ENCODE results near the gene VSIG2.

Gene VSIG2

DNA sequence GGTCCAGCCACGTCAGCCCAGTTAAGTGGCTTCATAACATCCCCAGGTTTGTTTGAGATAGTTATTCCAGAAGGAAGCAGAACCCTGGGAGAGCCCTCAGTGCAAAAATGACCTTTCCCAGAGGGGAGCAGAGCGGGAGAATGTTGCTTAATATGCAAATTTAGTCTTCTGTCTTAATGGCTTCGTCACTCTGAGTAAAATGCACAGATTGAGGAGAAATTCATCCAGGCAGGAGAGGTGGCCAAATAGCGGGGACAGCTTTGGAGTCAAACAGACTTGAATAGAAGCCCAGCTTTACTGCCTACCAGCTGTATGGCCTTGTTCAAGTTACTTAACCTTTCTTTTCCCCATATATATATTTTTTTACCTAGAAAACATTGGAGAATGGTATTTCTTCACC, 24.6 kb downstream of the VSIG2 start:
- Histone ChIP-seq H3K23ac (ENCODE audit: low read length in 2 of 2) (no peak overlapping the region), H3K4me1 (ENCODE audit: control insufficient read depth, insufficient read depth, low read depth, low read length) (peaks cover 9% of the 10 kb centered on the region), H2AK5ac (ENCODE audit: low read length, severe bottlenecking) (no peak overlapping the region), H3K27me3 (ENCODE audit: control insufficient read depth in 1 of 2, insufficient read depth in 1 of 2, low read length in 2 of 2) (peaks cover 48 to 71% of the 10 kb centered on the region in 2 experiments), H3K4me2 (ENCODE audit: low read length, poor library complexity, severe bottlenecking) (no peak overlapping the region), H2BK5ac (ENCODE audit: low read depth, low read length, poor library complexity, severe bottlenecking) (no peak overlapping the region), H3K36me3 (ENCODE audit: control insufficient read depth in 1 of 2, insufficient read depth in 2 of 2, low read depth in 1 of 2, low read length in 2 of 2) (no peaks in the 10 kb centered on the region), H4K91ac (ENCODE audit: low read length) (no peak overlapping the region), H3K9me3 (ENCODE audit: control insufficient read depth, low read length) (no peaks in the 10 kb centered on the region), H3K14ac (ENCODE audit: low read length in 2 of 2) (no peak overlapping the region), H3K4ac (ENCODE audit: low read depth in 1 of 2, low read length in 2 of 2) (no peak overlapping the region), H3K4me3 (ENCODE audit: insufficient read depth in 1 of 2, low read depth in 1 of 2, low read length in 2 of 2) (no peak overlapping the region), H3K27ac (ENCODE audit: low read length, poor library complexity, severe bottlenecking) (no peak overlapping the region), H3K79me1 (replicated peaks; ENCODE audit: low read length, poor library complexity, severe bottlenecking) (no peaks in the 10 kb centered on the region), H3K18ac (ENCODE audit: low read depth in 1 of 2, low read length in 2 of 2) (no peak overlapping the region), H3K9ac (ENCODE audit: low read length) (no peak overlapping the region), H4K8ac (ENCODE audit: low read length) (no peak overlapping the region), H2BK15ac (ENCODE audit: low read depth, poor library complexity, severe bottlenecking) (no peak overlapping the region), H2AFZ (ENCODE audit: low read depth, low read length) (no peak overlapping the region), H2BK120ac (ENCODE audit: low read depth, low read length) (no peak overlapping the region), H2BK12ac (ENCODE audit: low read length in 2 of 2) (no peak overlapping the region)
- WGBS: 69% methylated on average over 4 of the region's 4 CpGs
- DNase-seq: no peak

DNA sequence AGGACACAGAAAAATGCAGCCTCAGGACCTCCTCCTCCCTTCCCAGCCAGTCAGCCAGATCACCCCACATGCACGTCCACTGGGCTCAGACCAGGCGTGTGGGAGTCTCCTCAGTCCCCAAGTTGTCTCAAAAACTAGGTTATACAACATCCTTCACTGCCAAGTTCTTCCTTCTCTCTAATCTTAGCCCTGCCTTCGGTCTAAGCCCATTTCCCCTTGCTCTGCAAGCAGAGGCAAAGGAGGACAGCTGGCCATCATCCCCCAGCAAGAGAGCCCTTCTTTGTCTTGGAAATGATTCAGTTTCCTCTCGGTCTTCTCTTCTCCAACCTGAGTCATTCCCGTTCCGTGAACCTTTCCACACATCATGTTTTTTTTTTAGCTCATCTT, 26.3 kb downstream of the VSIG2 start:
- Histone ChIP-seq H2BK12ac (ENCODE audit: low read length in 2 of 2) (no peak overlapping the region), H3K4me1 (ENCODE audit: control insufficient read depth, insufficient read depth, low read depth, low read length) (peaks cover 9% of the 10 kb centered on the region), H2BK15ac (ENCODE audit: low read depth, poor library complexity, severe bottlenecking) (no peak overlapping the region), H3K79me1 (replicated peaks; ENCODE audit: low read length, poor library complexity, severe bottlenecking) (no peaks in the 10 kb centered on the region), H3K4ac (ENCODE audit: low read depth in 1 of 2, low read length in 2 of 2) (no peak overlapping the region), H3K14ac (ENCODE audit: low read length in 2 of 2) (no peak overlapping the region), H4K8ac (ENCODE audit: low read length) (no peak overlapping the region), H3K27me3 (ENCODE audit: control insufficient read depth in 1 of 2, insufficient read depth in 1 of 2, low read length in 2 of 2) (peaks cover 59 to 78% of the 10 kb centered on the region in 2 experiments), H3K4me2 (ENCODE audit: low read length, poor library complexity, severe bottlenecking) (no peak overlapping the region), H3K18ac (ENCODE audit: low read depth in 1 of 2, low read length in 2 of 2) (no peak overlapping the region), H2AFZ (ENCODE audit: low read depth, low read length) (no peak overlapping the region), H3K9ac (ENCODE audit: low read length) (no peak overlapping the region), H3K23ac (ENCODE audit: low read length in 2 of 2) (no peak overlapping the region), H3K36me3 (ENCODE audit: control insufficient read depth in 1 of 2, insufficient read depth in 2 of 2, low read depth in 1 of 2, low read length in 2 of 2) (no peaks in the 10 kb centered on the region), H3K27ac (ENCODE audit: low read length, poor library complexity, severe bottlenecking) (no peak overlapping the region), H3K4me3 (ENCODE audit: insufficient read depth in 1 of 2, low read depth in 1 of 2, low read length in 2 of 2) (no peak overlapping the region), H2BK5ac (ENCODE audit: low read depth, low read length, poor library complexity, severe bottlenecking) (no peak overlapping the region), H3K9me3 (ENCODE audit: control insufficient read depth, low read length) (no peaks in the 10 kb centered on the region), H2AK5ac (ENCODE audit: low read length, severe bottlenecking) (no peak overlapping the region), H4K91ac (ENCODE audit: low read length) (no peak overlapping the region), H2BK120ac (ENCODE audit: low read depth, low read length) (no peak overlapping the region)
- DNase-seq: no peak
- 31% methylated on average over 6 of the region's 6 CpGs for WGBS

DNA sequence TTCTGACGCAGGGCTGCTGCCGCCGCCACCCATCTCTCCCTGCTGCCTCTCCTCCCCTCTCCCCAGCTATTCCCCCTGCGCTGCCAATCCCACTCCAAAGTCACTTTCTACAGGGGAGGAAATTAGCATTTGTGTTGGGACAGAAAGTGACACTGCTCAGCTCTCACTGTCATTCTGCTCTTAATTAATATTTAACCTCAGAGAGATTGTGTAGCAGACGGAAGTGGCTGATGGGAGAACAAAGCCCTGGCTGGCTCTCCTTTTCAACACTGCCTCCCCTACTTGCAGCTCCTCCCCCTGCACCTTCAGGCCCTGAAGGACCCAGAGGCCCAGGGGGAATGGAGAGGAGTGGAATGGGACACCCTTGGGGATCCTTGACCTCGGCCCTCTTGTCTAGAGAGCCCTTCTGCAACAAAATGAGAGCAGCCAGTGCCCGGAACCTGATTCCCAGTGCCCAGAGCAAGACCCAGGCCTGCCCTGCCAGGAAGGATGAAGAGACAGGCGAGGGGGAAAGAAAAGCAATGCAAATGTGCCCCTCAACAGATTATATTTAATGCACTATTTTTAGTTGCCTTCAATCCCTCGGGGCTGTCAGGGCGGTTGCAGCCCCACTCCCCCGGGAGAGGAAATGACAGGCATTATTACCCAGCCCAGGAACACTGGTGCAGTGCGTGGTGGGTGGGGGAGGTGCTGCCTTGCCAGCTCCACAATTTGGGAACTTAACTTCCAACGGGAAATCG, 26.9 kb downstream of the VSIG2 start:
- no peak overlapping the region for H3K4ac ChIP-seq (ENCODE audit: low read depth in 1 of 2, low read length in 2 of 2)
- no peaks in the 10 kb centered on the region for H3K36me3 ChIP-seq (ENCODE audit: control insufficient read depth in 1 of 2, insufficient read depth in 2 of 2, low read depth in 1 of 2, low read length in 2 of 2)
- no peaks in the 10 kb centered on the region for H3K79me1 ChIP-seq (replicated peaks; ENCODE audit: low read length, poor library complexity, severe bottlenecking)
- no peak overlapping the region for H3K27ac ChIP-seq (ENCODE audit: low read length, poor library complexity, severe bottlenecking)
- no peak overlapping the region for H3K18ac ChIP-seq (ENCODE audit: low read depth in 1 of 2, low read length in 2 of 2)
- H3K9me3 ChIP-seq (ENCODE audit: control insufficient read depth, low read length): no peaks in the 10 kb centered on the region
- H3K9ac ChIP-seq (ENCODE audit: low read length): no peak overlapping the region
- no peak overlapping the region for H4K91ac ChIP-seq (ENCODE audit: low read length)
- peaks cover 9% of the 10 kb centered on the region for H3K4me1 ChIP-seq (ENCODE audit: control insufficient read depth, insufficient read depth, low read depth, low read length)
- no peak overlapping the region for H2BK5ac ChIP-seq (ENCODE audit: low read depth, low read length, poor library complexity, severe bottlenecking)
- DNase-seq: no peak
- H3K14ac ChIP-seq (ENCODE audit: low read length in 2 of 2): no peak overlapping the region
- no peak overlapping the region for H3K23ac ChIP-seq (ENCODE audit: low read length in 2 of 2)
- no peak overlapping the region for H2BK15ac ChIP-seq (ENCODE audit: low read depth, poor library complexity, severe bottlenecking)
- H2AFZ ChIP-seq (ENCODE audit: low read depth, low read length): no peak overlapping the region
- H4K8ac ChIP-seq (ENCODE audit: low read length): no peak overlapping the region
- H3K4me2 ChIP-seq (ENCODE audit: low read length, poor library complexity, severe bottlenecking): no peak overlapping the region
- H3K27me3 ChIP-seq (ENCODE audit: control insufficient read depth in 1 of 2, insufficient read depth in 1 of 2, low read length in 2 of 2): peaks cover 65 to 79% of the 10 kb centered on the region in 2 experiments
- no peak overlapping the region for H2AK5ac ChIP-seq (ENCODE audit: low read length, severe bottlenecking)
- H2BK12ac ChIP-seq (ENCODE audit: low read length in 2 of 2): no peak overlapping the region
- 31% methylated on average over 12 of the region's 14 CpGs for WGBS
- H3K4me3 ChIP-seq (ENCODE audit: insufficient read depth in 1 of 2, low read depth in 1 of 2, low read length in 2 of 2): no peak overlapping the region
- H2BK120ac ChIP-seq (ENCODE audit: low read depth, low read length): no peak overlapping the region

DNA sequence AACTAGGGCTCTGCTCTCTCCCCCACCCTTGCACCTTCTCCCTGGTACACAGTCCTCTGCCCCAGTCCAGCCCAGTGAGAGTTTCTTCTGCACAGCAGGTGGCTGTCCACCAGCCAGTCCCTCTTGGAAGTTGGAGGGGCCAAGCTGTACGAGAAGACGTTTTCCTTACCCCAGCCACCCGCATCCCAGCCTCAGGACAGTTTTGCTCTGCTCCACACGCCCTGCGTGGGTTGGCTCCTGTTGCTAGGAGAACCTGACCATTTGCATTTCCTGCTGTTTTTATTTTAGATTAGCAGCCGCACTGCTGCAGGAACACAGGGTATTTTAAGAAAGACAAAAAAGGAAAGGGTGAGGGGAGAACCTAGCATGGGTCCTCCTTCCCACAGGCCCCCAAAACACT, 29.9 kb downstream of the VSIG2 start:
- DNase-seq: no peak
- no peaks in the 10 kb centered on the region for H3K9me3 ChIP-seq (ENCODE audit: control insufficient read depth, low read length)
- no peak overlapping the region for H2AFZ ChIP-seq (ENCODE audit: low read depth, low read length)
- no peak overlapping the region for H2BK15ac ChIP-seq (ENCODE audit: low read depth, poor library complexity, severe bottlenecking)
- no peak overlapping the region for H3K4ac ChIP-seq (ENCODE audit: low read depth in 1 of 2, low read length in 2 of 2)
- no peak overlapping the region for H3K14ac ChIP-seq (ENCODE audit: low read length in 2 of 2)
- H2BK120ac ChIP-seq (ENCODE audit: low read depth, low read length): no peak overlapping the region
- H3K4me2 ChIP-seq (ENCODE audit: low read length, poor library complexity, severe bottlenecking): no peak overlapping the region
- no peak overlapping the region for H3K9ac ChIP-seq (ENCODE audit: low read length)
- no peak overlapping the region for H3K23ac ChIP-seq (ENCODE audit: low read length in 2 of 2)
- no peak overlapping the region for H2BK5ac ChIP-seq (ENCODE audit: low read depth, low read length, poor library complexity, severe bottlenecking)
- no peak overlapping the region for H3K18ac ChIP-seq (ENCODE audit: low read depth in 1 of 2, low read length in 2 of 2)
- H3K36me3 ChIP-seq (ENCODE audit: control insufficient read depth in 1 of 2, insufficient read depth in 2 of 2, low read depth in 1 of 2, low read length in 2 of 2): no peaks in the 10 kb centered on the region
- no peak overlapping the region for H3K27ac ChIP-seq (ENCODE audit: low read length, poor library complexity, severe bottlenecking)
- H4K91ac ChIP-seq (ENCODE audit: low read length): no peak overlapping the region
- peaks cover 79 to 92% of the 10 kb centered on the region in 2 experiments for H3K27me3 ChIP-seq (ENCODE audit: control insufficient read depth in 1 of 2, insufficient read depth in 1 of 2, low read length in 2 of 2)
- H4K8ac ChIP-seq (ENCODE audit: low read length): no peak overlapping the region
- 55% methylated on average over 6 of the region's 6 CpGs for WGBS
- peaks cover 19% of the 10 kb centered on the region for H3K4me1 ChIP-seq (ENCODE audit: control insufficient read depth, insufficient read depth, low read depth, low read length)
- H2AK5ac ChIP-seq (ENCODE audit: low read length, severe bottlenecking): no peak overlapping the region
- H3K79me1 ChIP-seq (replicated peaks; ENCODE audit: low read length, poor library complexity, severe bottlenecking): no peaks in the 10 kb centered on the region
- H2BK12ac ChIP-seq (ENCODE audit: low read length in 2 of 2): no peak overlapping the region
- H3K4me3 ChIP-seq (ENCODE audit: insufficient read depth in 1 of 2, low read depth in 1 of 2, low read length in 2 of 2): no peak overlapping the region
